IPS-NIHi11 (cell line): ENCODE measurements around the gene EFNA4.

Experiments
- DNase-seq: peaks from one replicate; pipeline ENCODE4 v3.0.0; 2012; ENCODE audit warnings: mixed read lengths, low spot score

EFNA4 gene

DNA sequence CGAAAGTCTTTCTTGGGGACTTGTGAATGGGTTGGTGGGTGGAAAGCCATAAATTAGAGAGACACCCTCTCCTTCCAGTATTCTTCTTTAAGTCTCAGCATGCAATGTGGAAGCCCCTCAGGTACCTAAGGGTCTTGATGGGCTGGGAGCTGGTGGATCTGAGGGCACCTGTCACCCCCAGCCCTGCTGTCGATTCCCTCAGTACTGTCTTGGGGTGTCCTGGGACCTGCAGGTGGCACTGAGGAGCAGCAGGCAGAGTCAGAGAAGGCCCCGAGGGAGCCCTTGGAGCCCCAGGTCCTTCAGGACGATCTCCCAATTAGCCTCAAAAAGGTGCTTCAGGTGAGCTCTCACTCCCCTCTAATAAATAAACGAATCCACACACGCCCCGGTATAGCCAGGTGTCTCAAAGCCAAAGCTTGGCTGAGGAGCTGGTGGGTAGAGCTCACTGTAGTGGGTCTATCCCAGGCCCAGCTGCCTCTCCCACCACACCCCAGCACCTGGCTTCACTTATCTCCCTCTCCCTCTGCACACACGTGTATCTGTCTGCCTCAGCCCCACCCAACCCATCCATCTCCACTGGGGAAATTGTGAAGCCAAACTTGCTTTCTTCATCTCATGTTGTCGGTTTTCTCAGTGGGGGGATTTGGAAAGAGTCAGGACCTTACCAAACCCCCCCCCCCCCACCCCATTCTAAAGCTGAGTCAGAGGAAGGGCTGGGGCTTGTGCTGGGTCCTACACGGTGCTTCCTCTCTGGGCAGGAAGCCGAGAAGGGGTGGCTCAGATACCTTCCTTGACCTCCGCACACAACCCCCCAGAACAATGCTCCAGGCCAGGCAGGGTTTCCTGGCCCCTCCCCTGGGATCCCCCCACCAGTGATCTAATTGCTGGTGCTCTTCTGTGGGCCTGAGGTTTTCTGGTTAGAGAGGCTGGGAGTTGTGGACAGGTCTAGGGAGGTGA lies 10.8 kb upstream of the EFNA4 start:
- no peak for DNase-seq

- DNase-seq = no peak
Observed at GRCh38 chr1:155053531-155054105, 9.9 kb upstream of the EFNA4 start.

GRCh38 chr1:155057104-155057503 lies 6.4 kb upstream of the EFNA4 start:
- no peak for DNase-seq

GRCh38 chr1:155057788-155058211 lies 5.7 kb upstream of the EFNA4 start:
- no peak for DNase-seq

DNA sequence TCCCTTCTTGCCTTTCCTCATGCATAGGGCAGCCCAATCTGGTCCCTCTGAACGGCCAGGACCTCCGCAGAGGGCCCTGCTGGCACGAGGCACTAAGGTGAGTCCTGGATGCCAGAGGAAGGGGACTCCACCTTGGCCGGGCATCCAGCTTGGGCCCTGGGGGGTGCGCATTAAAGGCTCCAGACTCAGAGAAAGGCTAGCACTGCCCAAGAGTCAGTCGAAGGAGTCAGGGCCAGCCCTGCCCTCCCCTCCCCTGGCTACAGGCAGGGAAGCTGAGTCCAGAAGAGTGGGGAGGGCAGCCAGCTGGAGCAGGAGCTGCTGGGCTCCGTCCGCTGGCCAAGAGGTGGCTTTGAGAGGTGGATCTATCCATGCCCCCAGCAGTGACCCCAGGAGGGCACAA lies 2.8 kb upstream of the EFNA4 start:
- DNase-seq = no peak

- peak; percentile 86 for DNase-seq
Observed at GRCh38 chr1:155061381-155062150, 2.0 kb upstream of the EFNA4 start.

DNA sequence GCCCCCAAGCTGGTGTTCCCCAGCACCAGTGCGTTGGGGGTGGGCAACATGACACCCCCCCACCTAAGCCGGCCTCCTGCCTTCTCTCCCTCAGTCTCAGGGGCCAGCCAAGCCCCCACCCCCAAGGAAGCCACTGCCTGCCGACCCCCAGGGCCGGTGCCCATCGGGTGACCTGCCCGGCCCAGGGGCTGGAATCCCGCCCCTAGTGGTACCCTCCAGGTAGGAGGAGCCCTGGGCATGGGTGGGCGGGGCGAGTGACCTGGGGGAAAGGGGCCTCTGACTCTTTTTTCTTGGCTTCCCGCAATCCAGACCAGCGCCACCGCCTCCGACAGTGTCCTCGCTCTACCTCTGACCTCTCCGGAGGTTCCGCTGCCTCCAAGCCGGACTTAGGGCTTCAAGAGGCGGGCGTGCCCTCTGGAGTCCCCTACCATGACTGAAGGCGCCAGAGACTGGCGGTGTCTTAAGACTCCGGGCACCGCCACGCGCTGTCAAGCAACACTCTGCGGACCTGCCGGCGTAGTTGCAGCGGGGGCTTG lies 1.3 kb upstream of the EFNA4 start:
- peak; percentile 79 for DNase-seq

DNA sequence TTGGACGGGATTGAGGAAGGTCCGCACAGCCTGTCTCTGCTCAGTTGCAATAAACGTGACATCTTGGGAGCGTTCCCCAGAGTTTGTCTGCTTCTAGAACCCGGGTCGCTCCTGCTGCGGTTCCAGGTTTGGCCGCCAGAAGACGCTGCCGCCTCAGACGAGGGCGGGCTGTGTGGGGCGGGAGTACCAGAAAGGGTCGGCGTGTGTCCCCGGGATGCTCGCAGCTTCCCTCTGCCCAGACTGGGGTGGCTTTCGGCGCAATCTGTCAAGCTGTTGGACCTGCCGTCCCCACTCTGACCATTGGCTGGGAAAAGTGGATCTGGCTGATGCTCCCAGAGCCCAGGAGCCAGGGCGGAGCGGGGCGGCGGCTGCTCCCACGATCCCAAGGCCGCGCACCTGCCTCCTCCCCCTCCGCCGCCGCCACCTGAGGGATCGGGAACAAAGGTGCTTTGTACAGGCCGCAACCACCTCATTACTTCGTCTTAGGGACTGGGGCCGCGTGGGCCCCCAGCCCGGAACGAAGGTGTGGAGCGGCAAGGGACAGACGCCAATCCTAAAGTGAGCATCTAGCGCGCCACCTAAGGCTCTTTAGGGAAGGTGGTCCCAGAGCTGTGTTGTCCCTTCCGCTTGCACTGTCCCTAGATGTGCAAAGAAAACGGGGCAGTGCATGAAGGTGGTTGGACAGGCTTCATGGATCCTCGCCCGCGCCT lies 683 bp upstream of the EFNA4 start:
- peak; percentile 72 for DNase-seq

DNA sequence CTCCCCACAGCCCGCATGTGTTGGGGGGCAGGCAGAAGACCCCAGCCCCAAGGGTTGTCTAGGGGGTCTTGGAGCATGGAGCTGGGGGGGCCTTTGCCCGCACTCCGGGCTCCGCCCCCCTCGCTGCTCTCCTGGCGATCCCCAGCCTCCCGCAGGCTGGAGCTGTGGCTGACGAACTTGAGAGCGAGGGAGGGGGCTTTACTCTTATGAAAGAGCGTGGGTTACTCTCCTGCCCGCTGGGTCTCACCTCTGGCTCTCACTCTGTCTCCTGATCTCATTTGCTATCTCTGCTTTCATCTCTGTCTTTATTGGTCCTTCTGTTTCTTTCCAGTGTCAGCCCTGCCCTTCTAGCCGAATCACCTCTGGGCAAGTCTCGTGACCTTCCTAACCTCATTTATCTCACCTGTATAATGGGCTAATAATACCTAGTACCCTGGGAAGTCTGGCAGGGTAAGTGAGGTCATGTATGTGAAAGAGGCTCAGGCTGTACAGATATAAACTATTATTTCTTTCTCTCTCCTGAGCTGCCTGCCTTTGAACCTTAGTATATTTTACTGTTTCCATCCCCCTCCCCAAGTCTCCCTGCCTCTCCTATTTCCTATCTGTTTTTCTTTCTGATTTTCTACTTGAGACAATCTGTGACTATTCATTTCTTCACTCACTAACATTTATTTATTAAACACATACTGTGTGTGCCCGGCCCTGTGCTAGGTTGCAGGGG lies 731 bp downstream of the EFNA4 start:
- no peak for DNase-seq

- DNase-seq = no peak
Observed at GRCh38 chr1:155064832-155065429, 1.4 kb downstream of the EFNA4 start.

DNA sequence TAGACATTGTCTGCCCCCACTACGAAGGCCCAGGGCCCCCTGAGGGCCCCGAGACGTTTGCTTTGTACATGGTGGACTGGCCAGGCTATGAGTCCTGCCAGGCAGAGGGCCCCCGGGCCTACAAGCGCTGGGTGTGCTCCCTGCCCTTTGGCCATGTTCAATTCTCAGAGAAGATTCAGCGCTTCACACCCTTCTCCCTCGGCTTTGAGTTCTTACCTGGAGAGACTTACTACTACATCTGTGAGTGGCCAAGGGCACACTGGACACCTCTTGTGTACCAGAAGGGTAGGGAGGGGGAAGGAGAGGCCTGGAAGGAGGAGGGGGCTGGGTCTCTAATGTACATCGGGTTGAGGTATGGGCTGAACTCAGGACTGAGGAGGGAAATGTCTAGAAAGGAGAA lies 3.2 kb downstream of the EFNA4 start:
- no peak for DNase-seq

DNA sequence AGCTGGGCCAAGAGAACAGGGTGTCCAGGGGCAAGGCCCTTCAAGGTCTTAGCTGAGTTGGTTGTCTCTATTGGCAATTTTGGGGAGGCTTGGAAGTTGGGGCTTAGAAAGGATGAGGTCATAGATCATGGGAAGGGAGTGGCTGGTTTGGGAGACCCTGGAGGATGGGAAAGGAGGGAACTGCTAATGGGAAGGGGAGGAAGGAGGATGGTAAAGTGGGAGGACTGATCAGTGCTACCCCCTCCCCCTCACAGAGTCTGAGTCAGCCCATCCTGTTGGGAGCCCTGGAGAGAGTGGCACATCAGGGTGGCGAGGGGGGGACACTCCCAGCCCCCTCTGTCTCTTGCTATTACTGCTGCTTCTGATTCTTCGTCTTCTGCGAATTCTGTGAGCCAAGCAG lies 5.1 kb downstream of the EFNA4 start:
- no peak for DNase-seq

DNA sequence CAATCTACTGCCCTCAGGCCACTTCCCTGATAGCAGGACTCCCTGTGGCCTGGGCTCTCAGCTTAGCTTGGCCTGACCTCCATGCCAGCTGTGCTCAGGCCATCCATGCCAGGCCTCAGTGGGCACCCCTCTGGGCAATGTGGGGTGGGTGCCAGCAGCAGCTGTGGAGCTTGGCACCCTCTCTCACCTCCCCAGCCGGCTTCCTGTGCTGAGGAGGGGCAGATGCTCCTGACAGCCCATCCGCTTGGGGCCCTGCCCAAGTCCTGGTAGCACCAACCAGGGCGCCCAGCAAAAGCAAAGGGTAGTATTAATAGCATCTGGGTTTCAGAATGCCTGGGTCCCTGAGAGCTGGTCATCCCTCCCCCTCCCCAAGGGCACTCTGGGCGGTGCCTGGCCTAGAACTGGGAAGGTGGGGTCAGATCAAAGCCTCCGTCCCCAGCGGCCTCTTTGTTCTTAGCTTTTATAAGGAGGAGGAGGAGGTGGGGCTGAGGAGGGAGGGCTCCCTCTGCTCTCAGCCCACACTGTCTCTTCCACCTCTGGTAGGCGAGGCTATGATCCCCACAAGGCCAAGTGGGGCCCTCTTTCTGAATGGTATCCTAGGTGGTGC lies 6.1 kb downstream of the EFNA4 start:
- DNase-seq = no peak

DNA sequence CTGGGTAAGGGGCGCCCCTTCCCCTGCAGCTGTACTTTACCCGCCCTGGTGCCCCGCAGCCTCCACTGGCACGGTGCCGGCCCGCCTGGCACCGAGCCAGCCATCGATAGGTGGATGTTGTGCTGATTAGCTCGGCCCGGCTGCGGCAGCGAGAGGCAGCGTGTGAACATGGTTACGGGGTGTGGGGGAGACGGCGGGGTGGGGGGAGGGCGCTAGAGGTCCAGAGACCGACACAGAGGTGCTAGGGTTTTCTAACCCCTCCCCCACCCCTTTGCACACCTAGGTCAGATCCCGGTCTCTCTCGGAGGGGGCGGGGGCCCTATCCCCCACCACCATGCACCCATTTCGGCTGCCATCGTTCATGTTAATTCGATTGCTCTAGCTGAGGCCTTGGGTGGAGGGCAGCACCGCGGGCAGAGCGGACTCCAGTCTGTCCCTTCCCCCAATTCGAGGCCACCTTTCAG lies 6.7 kb downstream of the EFNA4 start:
- no peak for DNase-seq

GRCh38 chr1:155070721-155071569 lies 7.4 kb downstream of the EFNA4 start:
- peak; percentile 83 for DNase-seq

- DNase-seq = peak; percentile 61
Observed at GRCh38 chr1:155071701-155072100, 8.2 kb downstream of the EFNA4 start.

GRCh38 chr1:155072531-155073289 lies 9.2 kb downstream of the EFNA4 start:
- DNase-seq = no peak
